ENCODE measurements around the gene SHANK3.
"Not testable (repeated sequence)": the region's sequence is repeated elsewhere in the genome, so short reads cannot be mapped to it uniquely, and the experiment has no call there.

SHANK3 gene

DNA sequence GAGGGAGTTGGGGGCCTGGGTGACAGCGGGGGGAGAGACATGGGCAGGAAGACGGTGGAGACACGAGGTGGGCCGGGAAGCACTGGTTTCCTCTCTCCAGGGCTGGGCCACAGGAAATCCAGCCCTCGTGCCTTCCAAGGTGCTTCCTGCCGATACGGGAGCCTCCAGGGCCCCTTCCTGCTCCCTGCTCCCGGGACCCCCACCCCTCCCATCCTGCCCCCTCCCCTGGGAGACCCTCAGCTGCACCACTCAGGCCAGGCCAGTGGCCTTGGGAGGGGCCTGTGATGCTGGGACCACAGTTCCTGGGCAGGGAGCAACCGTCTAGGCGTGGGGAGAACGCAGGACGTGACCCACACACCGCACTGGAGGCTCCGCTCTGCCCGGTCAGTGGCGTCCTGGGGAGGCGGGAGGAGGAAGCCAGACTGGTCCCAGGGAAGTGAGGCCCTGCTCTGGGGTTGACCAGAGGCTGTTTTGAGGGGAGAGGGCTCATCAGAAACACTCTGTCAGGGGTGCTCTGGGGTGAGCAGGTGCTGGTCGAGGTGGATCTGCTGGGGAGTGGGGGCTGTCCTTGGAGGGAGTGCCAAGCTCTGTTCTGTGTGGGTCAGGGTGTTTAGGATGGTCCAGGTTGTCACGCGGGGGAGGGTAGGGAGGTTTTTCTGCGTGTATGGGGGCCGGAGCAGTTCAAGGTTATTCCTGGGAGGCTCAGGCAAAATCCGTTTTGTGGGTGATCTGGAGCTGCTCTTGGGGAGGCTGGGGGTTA, at the start of gene SHANK3:
TSS of gene SHANK3 (plus strand) at position 353 of the 760 bp plus-strand sequence.
- no peak for DNase-seq

DNA sequence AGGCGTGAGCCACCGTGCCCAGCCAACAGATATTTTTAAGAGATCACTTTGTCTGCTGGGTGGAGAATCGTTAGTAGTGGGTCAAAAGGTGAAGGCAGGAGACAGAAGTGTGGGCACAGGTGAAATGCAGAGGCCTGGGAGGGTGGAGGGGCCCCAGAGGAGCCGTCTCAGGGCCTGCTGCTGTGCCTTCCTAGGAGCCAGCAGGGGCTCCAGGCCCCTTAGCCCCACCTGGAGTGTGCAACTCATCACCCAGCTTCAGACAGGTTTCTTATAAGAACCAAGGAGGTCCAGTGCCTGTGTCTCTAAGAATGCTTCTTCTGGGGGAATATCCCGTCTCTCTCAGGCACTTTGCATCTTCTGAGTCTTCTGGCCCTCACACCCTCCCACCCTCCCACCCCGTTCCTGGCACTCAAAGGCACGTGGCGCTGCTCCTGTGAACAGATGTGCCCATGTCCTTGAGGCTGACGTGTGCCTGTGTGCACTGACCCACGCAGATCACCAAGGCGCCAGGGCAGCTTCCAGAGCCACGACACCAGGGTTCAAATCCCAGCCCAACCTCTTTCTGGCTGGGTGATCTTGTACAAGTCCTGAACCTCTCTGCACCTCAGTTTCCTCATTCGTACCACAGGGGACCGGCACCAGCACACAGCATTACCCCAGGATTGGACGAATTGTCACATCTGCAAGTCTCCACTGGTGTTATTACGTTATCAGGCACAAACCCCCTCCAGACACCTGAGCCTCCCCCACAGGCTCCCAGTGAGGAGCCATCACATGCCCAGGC, 48.1 kb upstream of the SHANK3 start:
- DNase-seq: no peak

DNA sequence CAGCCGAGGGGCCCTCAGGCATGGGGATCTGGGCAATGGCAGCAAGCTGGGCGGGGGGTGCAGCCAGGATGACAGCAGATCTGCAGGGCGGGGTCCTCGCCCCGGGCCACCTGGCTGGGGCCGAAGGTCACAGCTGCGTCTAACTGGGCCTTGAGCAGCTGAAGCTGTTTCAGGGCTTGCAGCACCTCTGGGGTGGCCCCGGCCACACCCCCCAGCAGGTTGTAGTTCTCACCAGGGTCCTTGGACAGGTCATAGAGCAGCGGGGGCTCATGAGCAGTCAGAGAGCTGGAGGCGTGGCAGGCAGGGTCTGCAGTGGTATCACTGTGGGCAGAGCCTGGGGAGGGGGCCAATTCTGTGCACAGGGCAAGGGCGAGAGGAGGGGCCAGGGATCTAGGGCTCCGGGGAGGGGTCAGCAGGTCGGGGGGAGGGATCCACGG, 47.5 kb upstream of the SHANK3 start:
- no peak for DNase-seq

DNA sequence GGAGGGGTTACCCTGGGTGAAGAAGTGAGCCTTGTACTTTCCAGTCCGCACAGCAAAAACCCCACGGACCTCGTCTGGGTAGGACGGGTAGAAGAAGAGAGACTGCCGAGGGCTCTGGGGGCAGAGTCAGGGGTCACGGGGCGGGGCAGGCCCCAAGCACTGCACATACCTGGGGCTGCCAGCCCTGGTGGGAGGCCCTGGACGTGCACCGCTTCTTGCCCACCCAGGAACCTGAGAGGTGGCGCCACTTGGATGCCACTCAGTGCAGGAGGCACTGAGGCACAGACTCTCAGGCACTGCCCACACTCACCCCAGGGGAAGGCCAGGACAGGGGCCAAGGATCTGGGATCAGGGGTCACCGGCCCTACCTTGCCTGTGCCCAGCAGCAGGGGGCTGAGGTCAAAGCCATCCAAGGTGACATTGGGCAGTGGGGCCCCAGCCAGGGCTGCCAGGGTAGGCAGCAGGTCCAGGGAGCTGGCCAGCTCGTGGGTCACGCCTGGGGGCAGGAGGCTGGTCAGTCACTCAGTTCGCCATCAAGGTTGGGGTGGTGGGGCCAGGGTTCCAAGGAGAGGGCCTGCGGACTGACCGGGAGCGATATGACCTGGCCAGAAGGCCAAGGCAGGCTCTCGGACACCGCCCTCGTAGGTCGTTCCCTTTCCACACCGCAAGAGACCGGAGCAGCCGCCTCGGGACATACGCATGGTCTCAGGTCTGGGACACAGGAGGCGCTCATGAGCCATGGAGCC, 46.9 kb upstream of the SHANK3 start:
- no peak for DNase-seq

DNA sequence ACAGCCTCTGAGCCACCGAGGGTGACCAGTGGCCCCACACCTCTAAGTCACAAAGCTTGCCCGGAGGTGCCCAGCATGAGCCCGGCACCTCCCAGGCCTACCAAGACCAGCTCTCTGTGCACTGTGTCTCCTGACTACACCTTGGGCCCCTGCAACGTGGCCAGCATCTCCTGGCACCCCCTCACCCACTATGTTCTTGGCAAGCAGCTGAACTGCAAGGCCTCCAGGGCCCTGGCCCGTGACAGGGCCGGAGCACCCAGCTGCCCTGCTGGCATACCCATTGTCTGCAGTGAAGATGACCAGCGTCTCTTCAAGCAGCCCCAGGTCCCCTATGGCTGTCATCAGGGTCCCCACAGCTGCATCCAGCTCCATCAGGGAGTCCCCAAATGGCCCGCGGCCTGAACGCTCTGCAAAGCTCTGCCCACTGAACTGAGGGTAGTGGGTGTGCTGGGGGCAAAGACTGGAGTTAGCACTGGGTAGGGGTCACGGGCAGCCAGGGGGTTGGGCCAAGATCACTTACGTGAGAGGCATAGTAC, 46.2 kb upstream of the SHANK3 start:
- no peak for DNase-seq

DNA sequence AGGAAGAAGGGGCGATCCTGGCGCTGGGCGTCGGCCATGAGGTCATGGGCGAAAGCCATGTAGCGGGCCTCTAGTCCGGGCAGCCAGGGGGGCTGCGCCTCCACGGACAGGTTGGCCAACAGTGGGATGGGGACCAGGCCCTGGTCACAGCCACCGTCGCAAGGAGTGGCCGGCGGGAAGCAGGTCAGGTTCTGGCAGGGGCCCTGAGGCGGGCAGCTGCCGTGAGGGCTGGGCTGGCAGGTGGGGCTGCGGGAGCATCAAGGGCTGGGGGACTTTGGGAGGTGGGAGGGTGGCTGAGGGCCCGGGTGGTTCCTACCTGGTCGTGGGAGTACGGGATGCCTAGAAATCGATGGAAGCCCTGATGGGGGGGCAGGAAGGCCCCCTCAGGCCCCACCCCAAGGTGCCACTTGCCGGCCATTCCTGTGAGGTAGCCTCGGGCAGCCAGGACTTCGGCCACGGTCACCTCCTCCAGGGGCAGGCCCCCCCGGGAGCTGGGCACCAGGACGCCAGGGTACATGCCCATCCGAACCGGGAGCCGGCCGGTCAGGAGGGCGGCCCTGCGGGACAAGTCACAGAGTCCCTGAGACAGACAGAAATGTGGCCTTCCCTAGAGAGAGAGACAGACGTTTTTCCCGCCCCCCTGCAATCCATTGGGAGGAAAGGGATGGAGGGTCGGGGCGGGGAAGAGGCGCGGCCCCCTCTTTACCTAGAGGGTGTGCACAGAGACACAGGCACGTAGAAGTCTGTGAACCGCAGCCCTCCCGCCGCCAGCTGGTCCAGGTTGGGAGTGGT, 45.6 kb upstream of the SHANK3 start:
- no peak for DNase-seq

DNA sequence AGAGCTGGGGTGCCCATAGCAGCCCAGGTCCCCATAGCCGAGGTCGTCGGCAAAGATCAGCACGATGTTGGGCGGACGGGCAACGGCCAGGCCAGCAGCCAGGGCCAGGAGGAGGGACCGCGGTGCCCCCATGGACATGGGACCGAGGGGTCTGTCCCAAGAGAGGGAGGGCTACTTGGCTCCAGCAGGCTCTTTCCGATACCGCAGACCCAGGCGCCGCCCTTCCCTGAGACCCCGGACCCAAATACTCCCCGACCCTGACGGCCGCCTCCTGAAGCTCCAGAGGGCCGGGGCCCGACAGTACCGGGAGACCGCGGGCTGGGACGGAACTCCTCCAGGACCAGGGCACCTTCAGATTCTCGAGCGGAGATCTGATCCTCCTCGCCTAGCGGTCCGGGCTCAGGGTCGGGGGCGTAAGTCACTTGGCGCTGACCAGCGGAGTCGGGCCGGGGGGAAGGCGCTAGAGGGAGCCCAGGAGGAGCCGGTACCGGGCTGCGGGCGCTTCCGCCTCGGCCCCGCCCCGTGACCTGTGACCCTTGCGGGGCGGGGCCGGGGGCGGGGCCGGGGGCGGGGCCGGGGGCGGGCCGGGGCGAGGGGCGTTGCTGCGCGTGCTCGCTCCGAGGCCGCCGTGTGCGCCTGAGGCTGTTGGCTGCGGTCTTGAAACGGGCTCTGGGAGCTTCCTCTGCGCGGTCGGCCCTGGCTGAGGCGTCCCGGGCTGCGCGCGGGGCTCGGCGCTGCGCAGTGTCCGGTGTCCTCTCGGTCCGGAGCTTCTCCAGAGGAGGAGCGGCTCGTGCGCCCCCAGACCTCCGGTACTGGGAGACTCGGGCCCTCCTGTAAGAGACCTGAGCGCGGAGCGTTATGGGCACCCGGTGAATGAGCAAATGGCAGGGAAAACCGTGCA, 44.7 kb upstream of the SHANK3 start, which contains the start of gene ARSA:
TSS of gene ARSA (minus strand) at position 511 of the 901 bp plus-strand sequence. CDS start at position 138, 373 bp downstream.
- DNase-seq: peak; percentile 73

DNA sequence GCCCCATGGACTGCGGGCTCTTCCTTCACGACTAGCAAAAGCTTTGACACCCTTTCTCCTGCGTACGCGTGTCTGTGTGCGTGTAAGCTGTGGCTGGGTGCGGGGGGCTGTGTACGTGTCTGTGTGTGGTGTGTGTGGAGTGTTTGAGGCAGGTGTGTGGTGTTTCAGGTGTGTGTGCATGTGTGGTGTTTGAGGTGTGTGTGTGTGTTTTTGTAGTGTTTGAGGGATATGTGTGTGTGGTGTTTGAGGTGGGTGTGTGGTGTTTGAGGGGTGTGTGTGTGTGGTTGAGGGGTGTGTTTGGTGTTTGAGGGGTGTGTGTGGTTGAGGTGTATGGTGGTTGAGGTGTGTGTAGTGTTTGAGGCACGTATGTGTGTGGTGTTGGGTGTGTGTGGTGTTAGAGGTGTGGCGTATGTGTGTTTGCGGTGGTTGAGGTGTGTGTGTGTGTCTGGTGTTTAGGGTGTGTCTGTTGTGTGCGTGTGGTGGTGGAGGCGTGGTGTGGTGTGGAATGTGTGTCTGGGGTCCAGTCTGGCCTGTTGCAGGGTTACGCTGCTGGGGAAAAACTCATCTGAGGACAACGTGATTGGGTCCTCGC, 44.0 kb upstream of the SHANK3 start:
- no peak for DNase-seq

DNA sequence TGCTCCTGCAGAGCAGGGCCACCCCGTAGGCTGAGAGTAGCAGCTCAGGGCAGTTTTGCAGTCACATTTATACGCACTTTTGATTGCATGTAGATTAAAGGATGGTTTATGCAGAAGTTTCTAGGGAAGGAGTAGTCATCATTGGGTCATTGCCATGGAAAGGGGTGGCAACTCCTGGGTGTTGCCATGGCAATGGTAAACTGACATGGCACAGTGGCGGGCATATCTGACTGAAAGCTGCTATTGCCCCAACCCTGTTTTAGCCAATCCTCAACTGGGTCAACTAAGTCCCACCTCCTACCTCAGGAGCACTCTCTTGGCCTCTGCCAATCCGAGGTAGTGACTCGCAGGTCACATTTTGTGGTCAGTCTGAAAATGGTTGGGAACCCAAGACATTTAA, 42.2 kb upstream of the SHANK3 start:
- no peak for DNase-seq

DNA sequence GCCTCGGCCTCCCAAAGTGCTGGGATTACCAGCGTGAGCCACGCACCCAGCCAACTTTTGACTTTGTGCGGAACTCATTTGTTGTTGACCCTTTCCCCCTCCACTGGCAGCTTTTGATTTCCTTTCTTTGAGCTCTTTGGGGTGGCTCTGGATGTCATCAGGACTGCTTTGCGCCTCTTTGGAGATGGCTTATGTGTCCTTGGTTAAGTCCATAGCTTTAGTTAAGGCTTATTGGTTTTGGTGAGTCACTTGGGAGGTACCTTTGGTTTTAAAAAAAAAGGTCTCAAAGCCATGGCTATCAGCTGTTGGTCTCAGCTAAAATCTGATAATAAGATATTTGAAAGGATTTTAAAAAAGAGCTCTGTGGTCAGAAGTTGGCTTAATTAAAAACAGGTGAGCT, 39.5 kb upstream of the SHANK3 start:
- DNase-seq: no peak

DNA sequence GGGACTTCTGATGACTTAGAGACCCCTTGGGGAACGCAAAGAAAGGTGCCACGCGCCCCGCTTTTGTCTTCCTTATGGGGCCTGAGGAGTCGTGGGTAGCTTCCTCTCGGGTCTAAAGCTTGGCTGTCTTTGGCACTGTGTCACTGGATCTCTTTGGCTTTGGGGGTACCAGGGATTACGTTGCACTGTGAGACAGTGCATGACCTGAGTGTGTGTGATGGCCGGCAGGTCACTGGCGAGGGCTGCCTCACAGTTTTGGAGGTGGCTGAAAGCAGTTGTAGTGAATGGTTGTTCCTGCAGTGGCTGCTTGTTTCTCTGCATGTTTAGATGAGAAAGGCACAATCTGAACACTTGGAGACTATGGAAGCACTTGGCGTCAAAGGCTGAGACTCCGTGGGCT, 38.9 kb upstream of the SHANK3 start:
- DNase-seq: no peak

DNA sequence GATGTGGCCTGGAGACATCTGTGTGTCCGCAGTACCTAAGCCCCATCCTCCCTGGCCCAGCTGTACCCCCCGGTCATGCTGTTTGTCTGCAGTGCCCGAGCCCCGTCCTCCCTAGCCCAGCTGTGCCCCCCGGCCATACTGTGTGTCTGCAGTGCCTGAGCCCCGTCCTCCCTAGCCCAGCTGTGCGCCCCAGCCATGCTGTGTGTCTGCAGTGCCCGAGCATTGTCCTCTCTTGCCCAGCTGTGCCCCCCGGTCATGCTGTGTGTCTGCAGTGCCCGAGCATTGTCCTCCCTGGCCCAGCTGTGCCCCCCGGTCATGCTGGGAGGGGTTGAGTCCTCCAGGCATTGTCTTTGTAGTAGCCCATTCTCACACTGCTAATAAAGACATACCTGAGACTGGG, 37.0 kb upstream of the SHANK3 start:
- DNase-seq: no peak

DNA sequence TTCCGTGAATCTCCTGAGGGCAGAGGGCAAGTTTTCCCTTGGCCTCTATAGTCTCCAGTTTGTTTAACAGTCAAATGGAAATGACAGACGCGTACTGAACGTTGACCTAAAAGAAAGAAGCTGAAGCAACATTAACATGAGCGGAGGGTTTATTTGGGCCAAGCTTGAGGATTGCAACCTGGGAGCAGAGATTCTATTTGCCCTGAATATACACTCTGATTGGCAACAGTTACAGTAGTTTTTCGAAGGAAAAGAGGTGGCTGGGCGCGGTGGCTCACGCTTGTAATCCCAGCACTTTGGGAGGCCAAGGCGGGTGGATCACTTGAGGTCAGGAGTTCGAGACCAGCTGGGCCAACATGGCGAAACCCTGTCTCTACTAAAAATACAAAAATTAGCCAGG, 32.3 kb upstream of the SHANK3 start:
- DNase-seq: not testable (repeated sequence)

DNA sequence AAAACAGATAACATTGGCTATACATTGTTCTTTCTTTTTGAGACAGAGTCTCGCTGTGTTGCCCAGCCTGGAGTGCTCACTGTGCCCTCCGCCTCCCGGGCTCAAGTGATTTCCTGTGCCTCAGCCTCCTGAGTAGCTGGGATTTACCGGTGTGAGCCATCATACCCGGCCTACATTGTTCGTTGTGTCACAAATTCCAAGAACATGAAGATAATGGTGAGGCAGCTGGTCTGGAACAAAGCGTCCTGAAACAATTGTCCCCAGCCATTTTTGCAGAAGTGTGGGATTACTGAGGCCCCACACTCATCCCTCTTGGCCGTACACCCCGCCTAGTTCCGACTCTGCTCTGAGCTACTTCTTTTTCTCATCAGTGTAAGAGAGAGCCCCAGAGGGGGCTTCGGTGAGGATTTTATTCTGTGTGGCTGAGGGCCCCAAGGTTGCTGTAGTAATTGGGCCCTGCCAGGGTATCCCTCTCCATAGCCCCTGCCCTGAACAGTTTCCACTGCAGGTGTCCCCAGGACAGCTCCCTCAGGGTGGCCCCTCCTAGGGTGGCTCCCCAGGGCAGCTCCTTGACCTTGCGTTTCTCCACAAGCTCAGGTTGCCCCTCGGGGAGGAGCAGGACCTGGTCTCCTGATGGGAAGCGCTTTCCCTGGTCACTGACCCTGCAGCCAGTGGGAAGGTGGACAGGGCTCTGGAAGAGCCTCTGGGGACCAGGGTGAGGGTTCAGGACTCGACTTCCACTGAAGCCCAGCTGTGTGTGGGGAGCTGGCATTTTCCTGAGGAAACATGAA, 31.6 kb upstream of the SHANK3 start:
- no peak for DNase-seq

DNA sequence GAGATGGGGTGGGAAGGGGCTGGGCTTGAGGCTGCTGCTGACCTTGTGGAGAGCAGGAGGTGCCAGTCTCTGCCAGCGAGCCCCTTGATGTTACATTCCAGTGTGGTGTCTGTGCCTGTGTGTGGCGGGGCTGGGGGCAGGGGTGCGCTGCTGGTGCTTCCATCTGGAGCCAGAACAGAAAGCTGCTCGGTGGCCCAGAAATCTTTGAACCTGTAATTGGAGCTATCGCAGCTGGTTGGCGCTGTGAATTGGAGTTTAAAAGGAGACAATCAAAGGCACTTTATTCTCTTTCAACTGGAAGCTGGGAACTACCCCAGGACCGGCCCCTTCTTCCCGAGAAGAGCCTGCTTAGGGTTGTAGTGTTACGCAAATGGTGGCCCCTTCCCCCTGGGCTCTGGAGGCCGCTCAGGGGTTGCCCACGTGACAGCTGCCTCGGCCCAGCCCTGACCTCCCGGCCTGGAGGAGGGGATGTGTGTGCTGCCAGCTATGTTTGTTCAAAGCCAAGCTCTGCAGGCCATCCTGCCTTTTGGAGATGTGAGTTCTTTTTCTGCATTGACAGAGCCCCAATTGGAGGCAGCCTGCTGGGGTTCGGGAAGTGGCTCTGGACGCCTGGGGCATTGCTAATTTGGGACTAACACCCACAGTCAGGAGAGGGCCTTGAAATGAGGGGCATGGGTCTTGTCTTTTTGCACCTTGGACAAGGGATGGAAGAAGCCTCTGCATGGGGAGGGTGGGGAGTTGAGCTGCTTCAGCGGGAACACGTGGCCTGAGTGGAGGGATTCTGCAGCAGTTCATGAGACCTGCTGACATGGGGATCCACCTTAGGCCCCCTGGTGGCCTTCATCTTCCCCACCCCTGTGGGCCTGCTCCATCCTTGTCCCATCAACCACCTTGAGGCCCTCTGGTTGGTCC, 30.7 kb upstream of the SHANK3 start:
- no peak for DNase-seq

DNA sequence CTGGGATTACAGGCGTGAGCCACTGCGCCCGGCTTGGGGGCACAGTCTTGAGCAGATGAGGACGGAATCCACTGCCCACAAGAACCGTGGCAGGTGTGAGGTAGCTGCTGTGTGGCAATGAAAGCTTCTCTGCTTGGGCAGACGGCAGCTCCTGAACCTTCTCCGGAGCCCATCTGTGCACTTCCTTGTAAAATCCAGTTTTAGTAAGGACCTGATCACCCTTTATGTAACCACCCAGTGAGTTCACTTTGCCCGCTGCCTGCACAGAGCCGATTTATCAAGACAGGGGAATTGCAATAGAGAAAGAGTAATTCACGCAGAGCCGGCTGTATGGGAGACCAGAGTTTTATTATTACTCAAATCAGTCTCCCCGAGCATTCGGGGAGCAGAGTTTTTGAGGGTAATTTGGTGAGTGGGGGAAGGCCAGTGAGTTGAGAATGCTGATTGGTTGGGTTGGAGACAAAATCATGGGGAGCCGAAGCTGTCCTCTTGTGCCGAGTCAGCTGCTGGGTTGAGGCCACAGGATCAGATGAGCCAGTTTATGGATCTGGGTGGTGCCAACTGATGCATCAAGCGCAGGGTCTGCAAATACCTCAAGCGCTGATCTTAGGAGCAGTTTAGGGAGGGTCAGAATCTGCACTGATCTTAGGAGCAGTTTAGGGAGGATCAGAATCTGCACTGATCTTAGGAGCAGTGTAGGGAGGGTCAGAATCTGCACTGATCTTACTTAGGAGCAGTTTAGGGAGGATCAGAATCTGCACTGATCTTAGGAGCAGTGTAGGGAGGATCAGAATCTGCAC, 29.4 kb upstream of the SHANK3 start:
- not testable (repeated sequence) for DNase-seq

DNA sequence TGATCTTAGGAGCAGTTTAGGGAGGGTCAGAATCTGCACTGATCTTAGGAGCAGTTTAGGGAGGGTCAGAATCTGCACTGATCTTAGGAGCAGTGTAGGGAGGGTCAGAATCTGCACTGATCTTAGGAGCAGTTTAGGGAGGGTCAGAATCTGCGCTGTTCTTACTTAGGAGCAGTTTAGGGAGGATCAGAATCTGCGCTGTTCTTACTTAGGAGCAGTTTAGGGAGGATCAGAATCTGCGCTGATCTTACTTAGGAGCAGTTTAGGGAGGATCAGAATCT, 28.9 kb upstream of the SHANK3 start:
- DNase-seq: not testable (repeated sequence)

DNA sequence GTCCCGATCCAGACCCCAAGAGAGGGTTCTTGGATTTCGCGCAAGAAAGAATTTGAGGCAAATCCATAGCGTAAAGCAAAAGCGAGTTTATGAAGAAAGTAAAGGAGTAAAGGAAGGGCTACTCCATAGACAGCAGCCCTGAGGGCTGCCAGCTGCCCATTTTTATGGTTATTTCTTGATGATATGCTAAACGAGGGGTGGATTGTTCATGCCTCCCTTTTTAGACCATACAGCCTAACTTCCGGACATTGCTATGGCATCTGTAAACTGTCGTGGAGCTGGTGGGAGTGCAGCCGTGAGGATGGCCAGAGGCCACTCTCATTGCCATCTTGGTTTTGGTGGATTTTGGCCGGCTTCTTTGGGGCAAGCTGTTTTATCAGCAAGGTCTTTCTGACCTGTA, 19.4 kb upstream of the SHANK3 start:
- DNase-seq: no peak
